HTR-8/SVneo (cell line): ENCODE data around the gene TEX29.

Source experiments
- DNase-seq: peaks from one replicate; pipeline ENCODE4 v3.0.0; 2011; ENCODE audit warnings: low spot score, mixed read lengths; ENCODE audit not compliant: insufficient read length
- FAIRE-seq: peaks from 2 replicates; lab custom pipeline; 2011; peaks lifted over from hg19 to GRCh38; lab: Jason Lieb, UNC

TEX29 gene

GRCh38 chr13:111319998-111320911 is at the start of gene TEX29:
TSS of gene TEX29 (plus strand) at chr13:111320642. CDS start at chr13:111320891, 249 bp downstream.
- FAIRE-seq (no peak), DNase-seq (no peak)

- no peak for FAIRE-seq
These were observed 49.4 kb upstream of the TEX29 start for GRCh38 chr13:111270765-111271698.

GRCh38 chr13:111272117-111272516 is 48.3 kb upstream of the TEX29 start:
- no peak for DNase-seq
- no peak for FAIRE-seq

More at GRCh38 chr13:111270765-111271698, 49.4 kb upstream of the TEX29 start:
- no peak for DNase-seq

GRCh38 chr13:111275382-111275781 is 45.1 kb upstream of the TEX29 start:
- FAIRE-seq: no peak
- no peak for DNase-seq

- DNase-seq (no peak), FAIRE-seq (no peak)
These were observed 44.3 kb upstream of the TEX29 start for GRCh38 chr13:111275995-111276618.

- DNase-seq (no peak), FAIRE-seq (no peak)
These were observed 42.2 kb upstream of the TEX29 start for GRCh38 chr13:111278258-111278657.

- no peak for FAIRE-seq
- no peak for DNase-seq
These were observed 41.4 kb upstream of the TEX29 start for GRCh38 chr13:111278743-111279652.

GRCh38 chr13:111280226-111280625 is 40.2 kb upstream of the TEX29 start:
- no peak for FAIRE-seq
- no peak for DNase-seq

- no peak for FAIRE-seq
- DNase-seq: peak; percentile 7
These were observed 39.5 kb upstream of the TEX29 start for GRCh38 chr13:111280681-111281585.

- FAIRE-seq (no peak), DNase-seq (no peak)
These were observed 38.6 kb upstream of the TEX29 start for GRCh38 chr13:111281751-111282311.

- FAIRE-seq (no peak), DNase-seq (no peak)
These were observed 38.0 kb upstream of the TEX29 start for GRCh38 chr13:111282425-111282824.

GRCh38 chr13:111282997-111283396 is 37.4 kb upstream of the TEX29 start:
- FAIRE-seq (no peak), DNase-seq (no peak)

GRCh38 chr13:111283457-111283856 is 37.0 kb upstream of the TEX29 start:
- DNase-seq: no peak
- no peak for FAIRE-seq

- no peak for DNase-seq
- no peak for FAIRE-seq
These were observed 36.5 kb upstream of the TEX29 start for GRCh38 chr13:111283991-111284390.

GRCh38 chr13:111284565-111284964 is 35.9 kb upstream of the TEX29 start:
- DNase-seq (no peak), FAIRE-seq (no peak)

- FAIRE-seq (no peak), DNase-seq (no peak)
These were observed 34.3 kb upstream of the TEX29 start for GRCh38 chr13:111286162-111286561.

- FAIRE-seq: no peak
These were observed 33.7 kb upstream of the TEX29 start for GRCh38 chr13:111286749-111287148.

GRCh38 chr13:111287201-111287600 is 33.2 kb upstream of the TEX29 start:
- FAIRE-seq (no peak), DNase-seq (no peak)

More at GRCh38 chr13:111286749-111287148, 33.7 kb upstream of the TEX29 start:
- no peak for DNase-seq
